ENCODE data around the gene CFAP65.

Gene CFAP65

GRCh38 chr2:219018286-219018685 is 23.0 kb downstream of the CFAP65 start:
- H3K27ac ChIP-seq: no peak overlapping the region
- no peak for DNase-seq (ENCODE audit: low read depth, low spot score)

GRCh38 chr2:219017201-219017931 is 23.9 kb downstream of the CFAP65 start:
- no peak for DNase-seq (ENCODE audit: low read depth, low spot score)

GRCh38 chr2:219016721-219017120 is 24.6 kb downstream of the CFAP65 start:
- H3K27ac ChIP-seq: no peak overlapping the region
- no peak for DNase-seq (ENCODE audit: low read depth, low spot score)

More at GRCh38 chr2:219017201-219017931, 23.9 kb downstream of the CFAP65 start:
- H3K27ac ChIP-seq: no peak overlapping the region

GRCh38 chr2:219010873-219011272 is 30.4 kb downstream of the CFAP65 start:
- no peak overlapping the region for H3K27ac ChIP-seq
- DNase-seq (ENCODE audit: low read depth, low spot score): no peak

GRCh38 chr2:219010162-219010756 is 31.1 kb downstream of the CFAP65 start:
- no peak for DNase-seq (ENCODE audit: low read depth, low spot score)
- H3K27ac ChIP-seq: no peak overlapping the region

- H3K27ac ChIP-seq: no peak overlapping the region
- DNase-seq (ENCODE audit: low read depth, low spot score): no peak
Measured at GRCh38 chr2:219009294-219009693, 32.0 kb downstream of the CFAP65 start.

- H3K27ac ChIP-seq: no peak overlapping the region
- DNase-seq (ENCODE audit: low read depth, low spot score): no peak
Measured at GRCh38 chr2:219003979-219004378, 37.3 kb downstream of the CFAP65 start.

GRCh38 chr2:219003267-219003634 is 38.1 kb downstream of the CFAP65 start:
- no peak for DNase-seq (ENCODE audit: low read depth, low spot score)
- H3K27ac ChIP-seq: no peak overlapping the region

- no peak for DNase-seq (ENCODE audit: low read depth, low spot score)
- H3K27ac ChIP-seq: no peak overlapping the region
Measured at GRCh38 chr2:219002395-219003266, 38.7 kb downstream of the CFAP65 start.

- no peak for DNase-seq (ENCODE audit: low read depth, low spot score)
- no peak overlapping the region for H3K27ac ChIP-seq
Measured at GRCh38 chr2:219001577-219002394, 39.5 kb downstream of the CFAP65 start.

GRCh38 chr2:219001100-219001576 is 40.2 kb downstream of the CFAP65 start:
- H3K27ac ChIP-seq: no peak overlapping the region
- no peak for DNase-seq (ENCODE audit: low read depth, low spot score)

GRCh38 chr2:219000569-219000960 is 40.8 kb downstream of the CFAP65 start:
- H3K27ac ChIP-seq: no peak overlapping the region
- no peak for DNase-seq (ENCODE audit: low read depth, low spot score)

- no peak for DNase-seq (ENCODE audit: low read depth, low spot score)
- no peak overlapping the region for H3K27ac ChIP-seq
Measured at GRCh38 chr2:218999881-219000568, 41.3 kb downstream of the CFAP65 start.

- no peak for DNase-seq (ENCODE audit: low read depth, low spot score)
- H3K27ac ChIP-seq: no peak overlapping the region
Measured at GRCh38 chr2:218999021-218999880, 42.1 kb downstream of the CFAP65 start.

- no peak overlapping the region for H3K27ac ChIP-seq
- no peak for DNase-seq (ENCODE audit: low read depth, low spot score)
Measured at GRCh38 chr2:218998414-218999002, 42.8 kb downstream of the CFAP65 start.

GRCh38 chr2:218997731-218998130 is 43.6 kb downstream of the CFAP65 start:
- H3K27ac ChIP-seq: no peak overlapping the region
- no peak for DNase-seq (ENCODE audit: low read depth, low spot score)

GRCh38 chr2:218996937-218997336 is 44.4 kb downstream of the CFAP65 start:
- DNase-seq (ENCODE audit: low read depth, low spot score): no peak
- H3K27ac ChIP-seq: no peak overlapping the region

- no peak overlapping the region for H3K27ac ChIP-seq
- no peak for DNase-seq (ENCODE audit: low read depth, low spot score)
Measured at GRCh38 chr2:218995972-218996711, 45.2 kb downstream of the CFAP65 start.
